D721Med (cell line): ENCODE results near the gene SPATA9.

Experiments used
- DNase-seq: peaks from one replicate; pipeline ENCODE4 v3.0.0; 2011; ENCODE audit warnings: low spot score; ENCODE audit not compliant: insufficient read length
- FAIRE-seq: peaks from 2 replicates; lab custom pipeline; 2011; peaks lifted over from hg19 to GRCh38; lab: Jason Lieb, UNC
- TF ChIP-seq, protein P1 (sequence below): IDR thresholded peaks from 2 replicates; pipeline ENCODE4 v1.5.1; 2012; ENCODE audit warnings: mild to moderate bottlenecking, control low read depth; ENCODE audit not compliant: insufficient read depth; ENCODE audit errors: missing control alignments

Gene SPATA9

DNA sequence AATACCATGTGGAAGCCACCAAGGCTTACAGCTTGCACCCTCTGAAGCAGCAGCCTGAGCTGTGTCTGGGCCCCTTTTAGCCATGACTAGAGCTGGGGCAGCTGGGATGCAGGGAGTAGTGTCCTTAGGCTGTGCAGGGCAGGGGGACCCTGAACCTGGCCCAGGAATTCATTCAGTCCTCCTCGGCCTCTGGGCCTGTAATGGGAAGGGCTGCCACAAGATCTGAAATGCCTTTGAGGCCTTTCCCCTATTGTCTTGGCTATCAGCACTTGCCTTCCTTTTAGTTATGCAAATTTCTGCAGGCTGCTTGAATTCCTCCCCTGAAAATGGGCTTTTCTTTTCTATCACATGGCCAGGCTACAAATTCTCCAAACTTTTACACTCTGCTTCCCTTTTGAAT lies 53.9 kb downstream of the SPATA9 start:
- DNase-seq (no peak), FAIRE-seq (no peak)
- TF ChIP-seq, protein P1, sequence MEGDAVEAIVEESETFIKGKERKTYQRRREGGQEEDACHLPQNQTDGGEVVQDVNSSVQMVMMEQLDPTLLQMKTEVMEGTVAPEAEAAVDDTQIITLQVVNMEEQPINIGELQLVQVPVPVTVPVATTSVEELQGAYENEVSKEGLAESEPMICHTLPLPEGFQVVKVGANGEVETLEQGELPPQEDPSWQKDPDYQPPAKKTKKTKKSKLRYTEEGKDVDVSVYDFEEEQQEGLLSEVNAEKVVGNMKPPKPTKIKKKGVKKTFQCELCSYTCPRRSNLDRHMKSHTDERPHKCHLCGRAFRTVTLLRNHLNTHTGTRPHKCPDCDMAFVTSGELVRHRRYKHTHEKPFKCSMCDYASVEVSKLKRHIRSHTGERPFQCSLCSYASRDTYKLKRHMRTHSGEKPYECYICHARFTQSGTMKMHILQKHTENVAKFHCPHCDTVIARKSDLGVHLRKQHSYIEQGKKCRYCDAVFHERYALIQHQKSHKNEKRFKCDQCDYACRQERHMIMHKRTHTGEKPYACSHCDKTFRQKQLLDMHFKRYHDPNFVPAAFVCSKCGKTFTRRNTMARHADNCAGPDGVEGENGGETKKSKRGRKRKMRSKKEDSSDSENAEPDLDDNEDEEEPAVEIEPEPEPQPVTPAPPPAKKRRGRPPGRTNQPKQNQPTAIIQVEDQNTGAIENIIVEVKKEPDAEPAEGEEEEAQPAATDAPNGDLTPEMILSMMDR, result no peak

GRCh38 chr5:95627971-95628810 lies 54.6 kb downstream of the SPATA9 start:
- FAIRE-seq (no peak), DNase-seq (no peak)
- TF ChIP-seq, protein P1, result no peak

DNA sequence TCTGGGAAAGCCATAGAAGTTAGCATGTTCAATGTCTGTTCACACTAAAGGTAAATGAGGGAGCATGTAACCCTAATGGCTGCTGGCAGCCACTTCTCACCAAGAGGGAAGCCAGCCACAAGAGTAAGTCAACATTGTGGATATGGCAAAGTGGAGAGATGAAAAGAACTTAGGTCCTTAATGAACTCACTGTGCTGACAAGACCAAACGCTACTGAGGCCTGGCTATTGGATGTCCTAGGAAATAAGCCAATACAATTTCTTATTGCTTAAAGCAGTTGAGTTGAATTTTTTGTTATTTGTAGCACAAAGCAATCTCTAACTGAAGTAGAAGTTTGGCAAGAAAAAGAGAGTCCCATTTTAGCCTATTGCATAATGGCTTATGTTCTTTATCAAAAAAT lies 56.1 kb downstream of the SPATA9 start:
- no peak for FAIRE-seq
- TF ChIP-seq, protein P1, result no peak
- no peak for DNase-seq

DNA sequence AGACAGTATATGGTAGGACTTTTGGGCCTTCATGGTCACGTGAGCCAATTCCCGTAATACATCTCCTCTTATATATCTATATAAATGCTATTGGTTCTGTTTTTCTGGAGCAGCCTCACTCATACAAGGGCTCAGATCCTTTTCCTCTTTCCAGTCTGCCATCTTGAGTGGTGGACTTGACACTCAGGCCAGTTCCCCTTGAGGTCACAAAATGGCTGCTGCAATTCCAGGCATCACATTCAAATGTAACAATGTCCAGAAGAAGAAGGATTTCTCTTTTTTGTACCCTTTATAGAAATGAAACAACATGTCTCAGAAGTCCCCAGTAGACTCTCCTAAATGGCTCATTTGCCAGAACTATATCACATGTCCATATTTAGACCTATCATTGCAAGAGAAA lies 58.4 kb downstream of the SPATA9 start:
- no peak for DNase-seq
- TF ChIP-seq, protein P1, result no peak
- FAIRE-seq, result no peak

- TF ChIP-seq, protein P1, result no peak
- DNase-seq (no peak), FAIRE-seq (no peak)
Measured at GRCh38 chr5:95623706-95624105, 59.1 kb downstream of the SPATA9 start.

DNA sequence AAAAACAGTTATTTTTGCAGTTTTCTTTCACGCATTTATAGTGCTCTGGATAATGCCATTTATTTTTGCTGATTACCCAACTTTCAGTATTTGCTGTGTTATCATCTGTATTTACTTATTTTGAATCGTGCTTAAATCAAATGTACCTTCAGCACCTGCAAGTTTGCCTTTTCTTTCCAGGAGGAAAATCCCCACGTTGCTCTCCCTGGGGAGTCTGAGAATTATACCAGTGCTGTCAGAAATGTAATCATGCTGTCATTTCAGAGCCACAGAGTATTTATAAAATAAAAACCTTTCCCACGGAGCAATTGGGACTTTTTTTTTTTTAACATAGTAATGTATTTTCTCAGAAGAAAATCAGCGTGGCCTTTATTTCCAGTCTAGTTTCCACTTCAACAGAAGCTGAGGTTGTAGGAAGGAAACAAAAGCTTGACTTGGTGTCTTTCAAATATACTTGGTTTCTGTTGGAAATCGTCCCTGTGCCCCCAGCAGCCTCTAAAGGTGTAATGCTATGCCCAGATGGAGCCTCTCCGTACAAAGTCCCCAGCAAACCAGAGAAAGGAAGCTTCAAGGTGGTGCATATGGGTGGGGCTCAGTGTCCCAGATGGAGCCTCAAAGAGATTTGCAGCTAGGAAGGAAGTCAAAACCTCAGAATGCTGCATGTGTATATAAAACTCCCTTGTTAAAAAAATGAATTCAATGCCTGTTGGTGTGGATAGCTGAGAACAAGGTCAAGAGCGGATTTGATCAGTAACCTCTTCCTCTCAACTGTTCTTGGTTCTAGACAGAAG lies 60.8 kb downstream of the SPATA9 start:
- no peak for FAIRE-seq
- no peak for DNase-seq
- TF ChIP-seq, protein P1, result no peak
